Activated T-helper 1 cell treated with Interleukin-2 at 50 U/mL for 16 hours (primary cell): ENCODE results near the gene PTPRD.
"Not testable (repeated sequence)": the region's sequence is repeated elsewhere in the genome, so short reads cannot be mapped to it uniquely, and the experiment has no call there.

Experiments used
- DNase-seq: peaks from one replicate; pipeline ENCODE4 v3.0.0-alpha.2; 2020; ENCODE audit warnings: low read depth

PTPRD gene

GRCh38 chr9:9492506-9492905, 1120.3 kb downstream of the PTPRD start:
- no peak for DNase-seq

- no peak for DNase-seq
Observed at GRCh38 chr9:9489183-9489582, 1123.6 kb downstream of the PTPRD start.

- DNase-seq = no peak
Observed at GRCh38 chr9:9483175-9483574, 1129.6 kb downstream of the PTPRD start.

GRCh38 chr9:9478741-9479140, 1134.1 kb downstream of the PTPRD start:
- no peak for DNase-seq

- DNase-seq = no peak
Observed at GRCh38 chr9:9469271-9469670, 1143.5 kb downstream of the PTPRD start.

GRCh38 chr9:9441874-9442273, 1170.9 kb downstream of the PTPRD start:
- not testable (repeated sequence) for DNase-seq

- no peak for DNase-seq
Observed at GRCh38 chr9:9437641-9438040, 1175.2 kb downstream of the PTPRD start.

- DNase-seq = not testable (repeated sequence)
Observed at GRCh38 chr9:9426454-9426853, 1186.3 kb downstream of the PTPRD start.

GRCh38 chr9:9412241-9412640, 1200.6 kb downstream of the PTPRD start:
- DNase-seq = no peak

- no peak for DNase-seq
Observed at GRCh38 chr9:9410736-9411135, 1202.1 kb downstream of the PTPRD start.

GRCh38 chr9:9399982-9400381, 1212.8 kb downstream of the PTPRD start:
- no peak for DNase-seq

- DNase-seq = no peak
Observed at GRCh38 chr9:9396518-9396917, 1216.3 kb downstream of the PTPRD start.

- no peak for DNase-seq
Observed at GRCh38 chr9:9395539-9395938, 1217.3 kb downstream of the PTPRD start.

GRCh38 chr9:9392755-9393154, 1220.0 kb downstream of the PTPRD start:
- DNase-seq = no peak

- DNase-seq = no peak
Observed at GRCh38 chr9:9389904-9390303, 1222.9 kb downstream of the PTPRD start.

- no peak for DNase-seq
Observed at GRCh38 chr9:9387511-9388115, 1225.2 kb downstream of the PTPRD start.

GRCh38 chr9:9362332-9362731, 1250.5 kb downstream of the PTPRD start:
- no peak for DNase-seq

- DNase-seq = no peak
Observed at GRCh38 chr9:9352877-9353481, 1259.8 kb downstream of the PTPRD start.

- no peak for DNase-seq
Observed at GRCh38 chr9:9341203-9341602, 1271.6 kb downstream of the PTPRD start.

- DNase-seq = no peak
Observed at GRCh38 chr9:9337129-9337528, 1275.7 kb downstream of the PTPRD start.

GRCh38 chr9:9326749-9327148, 1286.1 kb downstream of the PTPRD start:
- DNase-seq = no peak

GRCh38 chr9:9319007-9319406, 1293.8 kb downstream of the PTPRD start:
- no peak for DNase-seq

- DNase-seq = not testable (repeated sequence)
Observed at GRCh38 chr9:9310743-9311142, 1302.1 kb downstream of the PTPRD start.

- DNase-seq = no peak
Observed at GRCh38 chr9:9305600-9305999, 1307.2 kb downstream of the PTPRD start.
